ENCODE results near the gene KRTAP9-4.
"Not testable (repeated sequence)": the region's sequence is repeated elsewhere in the genome, so short reads cannot be mapped to it uniquely, and the experiment has no call there.

The KRTAP9-4 gene

GRCh38 chr17:41249637-41250240, at the start of gene KRTAP9-4:
Gene KRTAP9-4, plus strand, starts transcription at chr17:41249687. Its CDS starts 34 bp downstream, at chr17:41249721.
- DNase-seq, result not testable (repeated sequence)

GRCh38 chr17:41211845-41212466, 37.5 kb upstream of the KRTAP9-4 start:
- no peak for DNase-seq

GRCh38 chr17:41212524-41213169, 36.8 kb upstream of the KRTAP9-4 start:
- no peak for DNase-seq

GRCh38 chr17:41215681-41216080, 33.8 kb upstream of the KRTAP9-4 start:
- DNase-seq, result no peak

GRCh38 chr17:41223821-41224220, 25.7 kb upstream of the KRTAP9-4 start:
- DNase-seq, result no peak

GRCh38 chr17:41226051-41226450, 23.4 kb upstream of the KRTAP9-4 start:
- DNase-seq, result no peak

GRCh38 chr17:41226598-41227095, 22.8 kb upstream of the KRTAP9-4 start, which contains the start of gene KRTAP9-2:
Gene KRTAP9-2, plus strand, starts transcription at chr17:41226648. Its CDS starts 7 bp downstream, at chr17:41226655.
- not testable (repeated sequence) for DNase-seq

GRCh38 chr17:41230094-41230493, 19.4 kb upstream of the KRTAP9-4 start:
- DNase-seq, result no peak

GRCh38 chr17:41231731-41232130, 17.8 kb upstream of the KRTAP9-4 start:
- no peak for DNase-seq

- DNase-seq, result not testable (repeated sequence)
Measured at GRCh38 chr17:41232399-41233105, 16.9 kb upstream of the KRTAP9-4 start, which contains the start of gene KRTAP9-3. Gene KRTAP9-3, plus strand, starts transcription at chr17:41232449. Its CDS starts 53 bp downstream, at chr17:41232502.

- DNase-seq, result not testable (repeated sequence)
Measured at GRCh38 chr17:41237116-41237515, 12.4 kb upstream of the KRTAP9-4 start.

GRCh38 chr17:41237949-41238437, 11.5 kb upstream of the KRTAP9-4 start, which contains the start of gene KRTAP9-8:
Gene KRTAP9-8, plus strand, starts transcription at chr17:41237999. Its CDS starts 53 bp downstream, at chr17:41238052.
- not testable (repeated sequence) for DNase-seq

- DNase-seq, result not testable (repeated sequence)
Measured at GRCh38 chr17:41246995-41247787, 2.3 kb upstream of the KRTAP9-4 start.

GRCh38 chr17:41251261-41251660, 1.8 kb downstream of the KRTAP9-4 start:
- DNase-seq, result no peak

GRCh38 chr17:41254861-41255260, 5.4 kb downstream of the KRTAP9-4 start:
- DNase-seq, result no peak

- not testable (repeated sequence) for DNase-seq
Measured at GRCh38 chr17:41255381-41256290, 6.1 kb downstream of the KRTAP9-4 start, which contains the start of gene KRTAP9-9. Gene KRTAP9-9, plus strand, starts transcription at chr17:41255384.

GRCh38 chr17:41256291-41256685, 6.8 kb downstream of the KRTAP9-4 start:
- DNase-seq, result no peak

- DNase-seq, result no peak
Measured at GRCh38 chr17:41258406-41258805, 8.9 kb downstream of the KRTAP9-4 start.

GRCh38 chr17:41263212-41263611, 13.7 kb downstream of the KRTAP9-4 start:
- DNase-seq, result no peak

GRCh38 chr17:41264599-41264998, 15.1 kb downstream of the KRTAP9-4 start:
- no peak for DNase-seq

GRCh38 chr17:41265078-41265477, 15.6 kb downstream of the KRTAP9-4 start, which contains the start of gene KRTAP9-6:
Gene KRTAP9-6, plus strand, starts transcription at chr17:41265378. Its CDS starts 0 bp downstream, at chr17:41265378.
- DNase-seq, result no peak

Measured in NCI-H1436 treated with DMSO at 0.1 percent for 48 hours (cell line).